Thoracic aorta (tissue), 2 donors: Measurements from ENCODE around the gene MACIR. TPM values are rescaled to one million over a fixed set of nuclear protein-coding genes. Genes with fewer than 3 reads are reported as not detected.

Source experiments
- ATAC-seq: fragments of 150-250 bp; one replicate; pipeline ENCODE4 v1.8.0; 2017; ENCODE audit warnings: low read depth; ENCODE audit not compliant: insufficient number of reproducible peaks, low FRiP score
- DNase-seq: peaks from one replicate; pipeline ENCODE4 v3.0.0-alpha.2; 2020; ENCODE audit warnings: low spot score
- H3K27ac ChIP-seq, 2 donors: fragments of 200-600 bp; sonication (generic); 1 replicate in 1 of 2; 2 replicates in 1 of 2; pipeline ENCODE4 v1.5.1; 2016; ENCODE audit warnings: mild to moderate bottlenecking in 2 of 2, moderate library complexity in 2 of 2
- H3K27me3 ChIP-seq: fragments of 200-600 bp; sonication (generic); replicated peaks from 2 replicates; pipeline ENCODE4 v1.6.0; 2016; ENCODE audit warnings: mild to moderate bottlenecking; ENCODE audit not compliant: insufficient read depth
- H3K36me3 ChIP-seq: fragments of 200-600 bp; sonication (generic); one replicate; pipeline ENCODE4 v1.5.1; 2016
- H3K4me1 ChIP-seq, 2 donors: fragments of 200-600 bp; sonication (generic); 1 replicate in 1 of 2; 2 replicates in 1 of 2; pipeline versions ENCODE4 v1.5.1 to v1.6.0; 2016; ENCODE audit warnings: low read depth in 2 of 2, mild to moderate bottlenecking in 1 of 2; ENCODE audit not compliant: control insufficient read depth in 1 of 2
- H3K4me3 ChIP-seq: fragments of 200-600 bp; sonication (generic); 2 replicates; pipeline ENCODE4 v1.5.1; 2016; ENCODE audit warnings: mild to moderate bottlenecking
- H3K9me3 ChIP-seq: fragments of 200-600 bp; sonication (generic); 2 replicates; pipeline ENCODE4 v1.5.1; 2016
- CTCF ChIP-seq: fragments of 200-600 bp; sonication (generic); IDR thresholded peaks from one replicate; pipeline ENCODE4 v1.5.1; 2019; ENCODE audit warnings: antibody characterized with exemption
- total RNA-seq, 2 donors: library from RNA; depleted of rRNA; stranded (reverse); fragments of >200 nt; gene quantifications; one replicate each; pipeline versions ENCODE4 v1.1.0 to v1.2.3, GENCODE V29; 2016

The MACIR gene
- total RNA-seq, 2 donors from 2014 or later = 4.7 to 8.3 TPM

- ATAC-seq (no peak), DNase-seq (no peak)
- Histone ChIP-seq H3K27me3 (no peaks in the 10 kb centered on the region), H3K9me3 (no peaks in the 10 kb centered on the region), H3K4me1 (peaks cover 0 to 6% of the 10 kb centered on the region in 2 donors), H3K27ac (no peak overlapping the region), H3K4me3 (no peak overlapping the region), H3K36me3 (no peaks in the 10 kb centered on the region)
- no peak for TF ChIP-seq CTCF
Observed at GRCh38 chr5:103255691-103256090, 2.9 kb upstream of the MACIR start.

GRCh38 chr5:103256178-103256577 is 2.4 kb upstream of the MACIR start:
- no peak for TF ChIP-seq CTCF

GRCh38 chr5:103258957-103259704 is 568 bp downstream of the MACIR start:
- H3K4me3 ChIP-seq = peak overlapping the region; percentile 95
- peak overlapping the region; percentile 71 to 73 for H3K27ac ChIP-seq
- H3K4me1 ChIP-seq = peaks cover 0 to 30% of the 10 kb centered on the region in 2 donors
- no peaks in the 10 kb centered on the region for H3K9me3 ChIP-seq
- DNase-seq = no peak
- TF ChIP-seq CTCF = no peak
- ATAC-seq = peak; percentile 13
- H3K27me3 ChIP-seq = no peaks in the 10 kb centered on the region
- H3K36me3 ChIP-seq = no peaks in the 10 kb centered on the region

More at GRCh38 chr5:103256178-103256577, 2.4 kb upstream of the MACIR start:
- DNase-seq (no peak), ATAC-seq (no peak)
- H3K4me1 ChIP-seq = peaks cover 0 to 11% of the 10 kb centered on the region in 2 donors
- no peaks in the 10 kb centered on the region for H3K9me3 ChIP-seq
- no peak overlapping the region for H3K27ac ChIP-seq
- H3K27me3 ChIP-seq = no peaks in the 10 kb centered on the region
- no peaks in the 10 kb centered on the region for H3K36me3 ChIP-seq
- no peak overlapping the region for H3K4me3 ChIP-seq

GRCh38 chr5:103259705-103260355 is 1.3 kb downstream of the MACIR start:
- Histone ChIP-seq H3K4me3 (peak overlapping the region; percentile 95), H3K9me3 (no peaks in the 10 kb centered on the region), H3K27me3 (no peaks in the 10 kb centered on the region), H3K36me3 (no peaks in the 10 kb centered on the region), H3K27ac (peak overlapping the region; percentile 71 to 73), H3K4me1 (peaks cover 0 to 30% of the 10 kb centered on the region in 2 donors)
- DNase-seq (no peak), ATAC-seq (no peak)
- TF ChIP-seq CTCF = no peak

GRCh38 chr5:103260951-103261350 is 2.4 kb downstream of the MACIR start:
- Histone ChIP-seq H3K27me3 (no peaks in the 10 kb centered on the region), H3K9me3 (no peaks in the 10 kb centered on the region), H3K27ac (no peak overlapping the region), H3K36me3 (no peaks in the 10 kb centered on the region), H3K4me3 (no peak overlapping the region), H3K4me1 (peaks cover 0 to 30% of the 10 kb centered on the region in 2 donors)
- no peak for TF ChIP-seq CTCF
- DNase-seq (no peak), ATAC-seq (no peak)
